ENCODE measurements around the gene NGRN.

- TF ChIP-seq POLR2AphosphoS5 (IDR thresholded peaks at IDR 0.05; ENCODE audit: low read depth, low read length) (no peak), TAF1 (IDR thresholded peaks at IDR 0.05; ENCODE audit: borderline replicate concordance, low read depth, low read length) (no peak)
Observed at GRCh38 chr15:90230071-90230494, 35.4 kb upstream of the NGRN start.

Measured in GM12892 (cell line).